ENCODE measurements around the gene TMEM151A.

- TF ChIP-seq CTCF (IDR thresholded peaks at IDR 0.05), result no peak
- no peak for TF ChIP-seq POLR2A (IDR thresholded peaks at IDR 0.05)
- no peak for TF ChIP-seq POLR2AphosphoS5 (IDR thresholded peaks at IDR 0.05)
These were observed 29.0 kb upstream of the TMEM151A start for GRCh38 chr11:66262696-66263095.
